Coronary artery (tissue), 2 donors: ENCODE results near the gene SUCNR1.
A peak's percentile ranks its signal among the peaks of the same experiment; 100 is the strongest.
"Not testable (repeated sequence)": the region's sequence is repeated elsewhere in the genome, so short reads cannot be mapped to it uniquely, and the experiment has no call there.

ENCODE experiments used
- DNase-seq: peaks from one replicate; pipeline ENCODE4 v3.0.0-alpha.2; 2017; ENCODE audit warnings: low spot score
- H3K27ac ChIP-seq, 2 donors: fragments of 200-600 bp; sonication (generic); one replicate each; pipeline ENCODE4 v1.5.1; 2016 to 2019
- H3K4me3 ChIP-seq: fragments of 200-600 bp; sonication (generic); 2 replicates; pipeline ENCODE4 v1.5.1; 2016; ENCODE audit warnings: mild to moderate bottlenecking, moderate library complexity
- TF ChIP-seq, protein P1 (sequence below): fragments of 200-600 bp; sonication (generic); IDR thresholded peaks from one replicate; pipeline ENCODE4 v1.5.1; 2019; ENCODE audit warnings: antibody characterized with exemption

Gene SUCNR1

GRCh38 chr3:151869181-151869580 is 4.3 kb upstream of the SUCNR1 start:
- Histone ChIP-seq H3K27ac (no peak overlapping the region), H3K4me3 (no peak overlapping the region)
- no peak for DNase-seq
- TF ChIP-seq, protein P1, sequence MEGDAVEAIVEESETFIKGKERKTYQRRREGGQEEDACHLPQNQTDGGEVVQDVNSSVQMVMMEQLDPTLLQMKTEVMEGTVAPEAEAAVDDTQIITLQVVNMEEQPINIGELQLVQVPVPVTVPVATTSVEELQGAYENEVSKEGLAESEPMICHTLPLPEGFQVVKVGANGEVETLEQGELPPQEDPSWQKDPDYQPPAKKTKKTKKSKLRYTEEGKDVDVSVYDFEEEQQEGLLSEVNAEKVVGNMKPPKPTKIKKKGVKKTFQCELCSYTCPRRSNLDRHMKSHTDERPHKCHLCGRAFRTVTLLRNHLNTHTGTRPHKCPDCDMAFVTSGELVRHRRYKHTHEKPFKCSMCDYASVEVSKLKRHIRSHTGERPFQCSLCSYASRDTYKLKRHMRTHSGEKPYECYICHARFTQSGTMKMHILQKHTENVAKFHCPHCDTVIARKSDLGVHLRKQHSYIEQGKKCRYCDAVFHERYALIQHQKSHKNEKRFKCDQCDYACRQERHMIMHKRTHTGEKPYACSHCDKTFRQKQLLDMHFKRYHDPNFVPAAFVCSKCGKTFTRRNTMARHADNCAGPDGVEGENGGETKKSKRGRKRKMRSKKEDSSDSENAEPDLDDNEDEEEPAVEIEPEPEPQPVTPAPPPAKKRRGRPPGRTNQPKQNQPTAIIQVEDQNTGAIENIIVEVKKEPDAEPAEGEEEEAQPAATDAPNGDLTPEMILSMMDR: no peak

- DNase-seq: no peak
- peak overlapping the region in 1 of 2 donors; percentile 47 for H3K27ac ChIP-seq
- TF ChIP-seq, protein P1: no peak
- H3K4me3 ChIP-seq: no peak overlapping the region
Observed at GRCh38 chr3:151871639-151872468, 1.6 kb upstream of the SUCNR1 start.

GRCh38 chr3:151874079-151874478 is 636 bp downstream of the SUCNR1 start:
- not testable (repeated sequence) for H3K27ac ChIP-seq, H3K4me3 ChIP-seq, DNase-seq

GRCh38 chr3:151875759-151876158 is 2.3 kb downstream of the SUCNR1 start:
- no peak overlapping the region for H3K4me3 ChIP-seq
- H3K27ac ChIP-seq: no peak overlapping the region
- no peak for DNase-seq

GRCh38 chr3:151877269-151877668 is 3.8 kb downstream of the SUCNR1 start:
- H3K4me3 ChIP-seq: no peak overlapping the region
- TF ChIP-seq, protein P1: no peak
- no peak for DNase-seq

More at GRCh38 chr3:151875759-151876158, 2.3 kb downstream of the SUCNR1 start:
- TF ChIP-seq, protein P1: no peak

DNA sequence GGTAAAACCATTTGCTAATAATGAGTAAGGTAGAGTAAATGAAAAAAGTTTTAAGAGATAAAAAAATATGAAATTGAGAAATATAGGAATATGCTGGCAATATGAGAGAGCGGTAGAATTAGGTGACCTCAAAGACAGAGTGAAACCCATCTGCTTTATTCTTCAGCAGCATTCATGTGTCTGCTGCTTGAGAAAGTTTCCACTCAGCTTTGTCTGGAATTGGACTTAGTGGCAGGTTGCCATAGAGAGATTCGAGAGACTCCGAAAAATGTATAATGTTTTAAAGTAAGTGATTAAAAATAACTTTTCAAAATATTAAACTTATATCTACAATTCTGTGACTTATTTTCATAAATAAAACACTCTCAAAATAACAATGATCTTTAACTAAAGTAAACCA is 5.0 kb downstream of the SUCNR1 start:
- DNase-seq: no peak
- TF ChIP-seq, protein P1: no peak
- Histone ChIP-seq H3K4me3 (no peak overlapping the region), H3K27ac (no peak overlapping the region)

More at GRCh38 chr3:151877269-151877668, 3.8 kb downstream of the SUCNR1 start:
- no peak overlapping the region for H3K27ac ChIP-seq

DNA sequence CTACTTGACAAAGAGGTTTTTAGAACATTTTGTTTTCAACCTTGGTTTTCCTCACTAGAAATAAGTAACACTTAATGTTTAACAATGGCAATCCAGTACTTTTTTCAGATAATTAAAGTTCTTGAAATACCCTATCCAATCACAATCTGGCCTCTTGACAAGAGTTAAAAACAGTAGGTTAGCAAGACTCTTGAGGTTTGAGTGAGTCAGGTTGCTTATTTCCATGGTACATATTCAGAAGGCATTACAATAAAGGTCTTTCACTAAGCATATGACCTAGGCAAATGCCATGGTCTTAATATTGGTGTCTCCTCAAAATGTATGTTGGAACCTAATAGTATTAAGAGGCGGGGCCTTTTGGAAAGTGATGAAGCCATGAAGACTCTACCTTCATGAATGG is 5.6 kb downstream of the SUCNR1 start:
- no peak for DNase-seq
- Histone ChIP-seq H3K27ac (no peak overlapping the region), H3K4me3 (no peak overlapping the region)
- TF ChIP-seq, protein P1: no peak
